Measurements from ENCODE around the gene TRPM6.

The TRPM6 gene

GRCh38 chr9:74735761-74736160, 152.0 kb downstream of the TRPM6 start:
- H3K79me2 ChIP-seq (ENCODE audit: low read length) = no peaks in the 10 kb centered on the region
- H3K4me2 ChIP-seq (ENCODE audit: low read length) = peak overlapping the region; percentile 36
- H3K4me1 ChIP-seq (ENCODE audit: low read length) = no peaks in the 10 kb centered on the region
- H2AFZ ChIP-seq (ENCODE audit: low read depth, low read length) = peak overlapping the region; percentile 68; the same call in 1 of the 2 replicates
- TF ChIP-seq CTCF (IDR thresholded peaks at IDR 0.05; ENCODE audit: low read depth, low read length) (no peak), EZH2phosphoT487 (IDR thresholded peaks at IDR 0.05; ENCODE audit: low read depth) (no peak)
- H3K27ac ChIP-seq (ENCODE audit: low read length) = no peak overlapping the region
- H4K20me1 ChIP-seq (ENCODE audit: insufficient read depth, low read length) = no peaks in the 10 kb centered on the region
- no peak overlapping the region for H3K9ac ChIP-seq (ENCODE audit: low read length)
- H3K9me3 ChIP-seq (ENCODE audit: insufficient read depth, low read length) = no peaks in the 10 kb centered on the region
- peak overlapping the region; percentile 19; the same call in 1 of the 2 replicates for H3K4me3 ChIP-seq (ENCODE audit: low read length)
- no peaks in the 10 kb centered on the region for H3K36me3 ChIP-seq (replicated peaks; ENCODE audit: low read depth, low read length)
- no peaks in the 10 kb centered on the region for H3K27me3 ChIP-seq (ENCODE audit: low read depth, low read length)

GRCh38 chr9:74729136-74729695, 158.5 kb downstream of the TRPM6 start:
- Histone ChIP-seq H3K9ac (ENCODE audit: low read length) (no peak overlapping the region), H3K36me3 (replicated peaks; ENCODE audit: low read depth, low read length) (no peaks in the 10 kb centered on the region), H3K27ac (ENCODE audit: low read length) (no peak overlapping the region), H3K4me1 (ENCODE audit: low read length) (no peaks in the 10 kb centered on the region), H2AFZ (ENCODE audit: low read depth, low read length) (no peak overlapping the region), H3K79me2 (ENCODE audit: low read length) (no peaks in the 10 kb centered on the region), H3K27me3 (ENCODE audit: low read depth, low read length) (no peaks in the 10 kb centered on the region), H3K9me3 (ENCODE audit: insufficient read depth, low read length) (no peaks in the 10 kb centered on the region), H3K4me2 (ENCODE audit: low read length) (no peak overlapping the region), H3K4me3 (ENCODE audit: low read length) (no peak overlapping the region), H4K20me1 (ENCODE audit: insufficient read depth, low read length) (no peaks in the 10 kb centered on the region)
- TF ChIP-seq CTCF (IDR thresholded peaks at IDR 0.05; ENCODE audit: low read depth, low read length) = no peak
- no peak for TF ChIP-seq EZH2phosphoT487 (IDR thresholded peaks at IDR 0.05; ENCODE audit: low read depth)

DNA sequence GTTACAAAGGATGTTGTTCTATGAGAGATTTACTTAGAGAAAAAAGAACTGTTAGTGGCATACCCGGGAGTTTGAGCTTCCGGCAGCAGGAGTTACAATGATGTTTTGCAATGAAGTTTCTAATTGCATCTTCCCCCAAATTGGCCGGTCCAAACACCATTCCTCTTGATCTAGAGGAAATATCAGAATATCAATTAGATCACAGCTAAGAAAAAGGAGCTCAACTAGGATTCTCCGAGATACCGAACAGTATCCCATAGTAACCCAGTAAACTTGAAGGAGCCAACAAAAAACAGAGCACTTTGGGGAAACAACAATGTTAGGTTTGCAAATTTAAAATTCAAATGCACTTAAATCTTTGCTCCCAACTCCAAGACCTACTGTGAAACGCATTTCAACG, 159.5 kb downstream of the TRPM6 start:
- TF ChIP-seq CTCF (IDR thresholded peaks at IDR 0.05; ENCODE audit: low read depth, low read length) (no peak), EZH2phosphoT487 (IDR thresholded peaks at IDR 0.05; ENCODE audit: low read depth) (no peak)
- H3K36me3 ChIP-seq (replicated peaks; ENCODE audit: low read depth, low read length) = no peaks in the 10 kb centered on the region
- H2AFZ ChIP-seq (ENCODE audit: low read depth, low read length) = no peak overlapping the region
- no peak overlapping the region for H3K4me3 ChIP-seq (ENCODE audit: low read length)
- no peaks in the 10 kb centered on the region for H4K20me1 ChIP-seq (ENCODE audit: insufficient read depth, low read length)
- H3K4me2 ChIP-seq (ENCODE audit: low read length) = no peak overlapping the region
- H3K9ac ChIP-seq (ENCODE audit: low read length) = no peak overlapping the region
- no peaks in the 10 kb centered on the region for H3K27me3 ChIP-seq (ENCODE audit: low read depth, low read length)
- no peaks in the 10 kb centered on the region for H3K79me2 ChIP-seq (ENCODE audit: low read length)
- H3K9me3 ChIP-seq (ENCODE audit: insufficient read depth, low read length) = no peaks in the 10 kb centered on the region
- H3K27ac ChIP-seq (ENCODE audit: low read length) = no peak overlapping the region
- no peaks in the 10 kb centered on the region for H3K4me1 ChIP-seq (ENCODE audit: low read length)

DNA sequence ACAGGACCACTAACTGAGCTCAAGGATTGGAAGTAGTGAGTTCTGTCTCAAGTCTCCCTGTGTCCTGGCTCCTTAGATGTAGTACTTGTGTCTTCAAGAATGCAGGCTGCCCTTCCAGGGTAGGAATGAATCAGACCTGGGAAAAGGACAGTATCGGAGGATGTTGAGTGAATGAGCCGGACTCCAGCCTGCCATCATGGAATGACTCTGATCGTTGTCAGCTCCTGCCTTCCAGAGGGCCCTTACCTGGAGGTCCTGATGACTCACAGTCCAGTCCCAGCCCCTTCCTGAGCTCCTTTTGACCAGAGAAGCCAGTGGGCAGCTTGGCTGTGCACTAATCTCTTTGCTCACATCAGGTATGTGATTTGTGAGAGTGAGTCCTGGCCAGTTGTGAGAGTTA, 161.1 kb downstream of the TRPM6 start:
- TF ChIP-seq EZH2phosphoT487 (IDR thresholded peaks at IDR 0.05; ENCODE audit: low read depth) = no peak
- no peak for TF ChIP-seq CTCF (IDR thresholded peaks at IDR 0.05; ENCODE audit: low read depth, low read length)
- H3K9ac ChIP-seq (ENCODE audit: low read length) = no peak overlapping the region
- H3K27me3 ChIP-seq (ENCODE audit: low read depth, low read length) = no peaks in the 10 kb centered on the region
- H4K20me1 ChIP-seq (ENCODE audit: insufficient read depth, low read length) = no peaks in the 10 kb centered on the region
- H3K4me3 ChIP-seq (ENCODE audit: low read length) = no peak overlapping the region
- no peaks in the 10 kb centered on the region for H3K9me3 ChIP-seq (ENCODE audit: insufficient read depth, low read length)
- no peak overlapping the region for H2AFZ ChIP-seq (ENCODE audit: low read depth, low read length)
- no peaks in the 10 kb centered on the region for H3K79me2 ChIP-seq (ENCODE audit: low read length)
- no peaks in the 10 kb centered on the region for H3K36me3 ChIP-seq (replicated peaks; ENCODE audit: low read depth, low read length)
- H3K4me1 ChIP-seq (ENCODE audit: low read length) = no peaks in the 10 kb centered on the region
- H3K27ac ChIP-seq (ENCODE audit: low read length) = no peak overlapping the region
- H3K4me2 ChIP-seq (ENCODE audit: low read length) = no peak overlapping the region

Measured in OCI-LY3 (cell line).